GDM1 (cell line): ENCODE results near the gene ANAPC2.

ENCODE experiments used
- DNase-seq: peaks from one replicate; lab custom pipeline; 2025; lab: John Stamatoyannopoulos, UW

ANAPC2 gene

DNA sequence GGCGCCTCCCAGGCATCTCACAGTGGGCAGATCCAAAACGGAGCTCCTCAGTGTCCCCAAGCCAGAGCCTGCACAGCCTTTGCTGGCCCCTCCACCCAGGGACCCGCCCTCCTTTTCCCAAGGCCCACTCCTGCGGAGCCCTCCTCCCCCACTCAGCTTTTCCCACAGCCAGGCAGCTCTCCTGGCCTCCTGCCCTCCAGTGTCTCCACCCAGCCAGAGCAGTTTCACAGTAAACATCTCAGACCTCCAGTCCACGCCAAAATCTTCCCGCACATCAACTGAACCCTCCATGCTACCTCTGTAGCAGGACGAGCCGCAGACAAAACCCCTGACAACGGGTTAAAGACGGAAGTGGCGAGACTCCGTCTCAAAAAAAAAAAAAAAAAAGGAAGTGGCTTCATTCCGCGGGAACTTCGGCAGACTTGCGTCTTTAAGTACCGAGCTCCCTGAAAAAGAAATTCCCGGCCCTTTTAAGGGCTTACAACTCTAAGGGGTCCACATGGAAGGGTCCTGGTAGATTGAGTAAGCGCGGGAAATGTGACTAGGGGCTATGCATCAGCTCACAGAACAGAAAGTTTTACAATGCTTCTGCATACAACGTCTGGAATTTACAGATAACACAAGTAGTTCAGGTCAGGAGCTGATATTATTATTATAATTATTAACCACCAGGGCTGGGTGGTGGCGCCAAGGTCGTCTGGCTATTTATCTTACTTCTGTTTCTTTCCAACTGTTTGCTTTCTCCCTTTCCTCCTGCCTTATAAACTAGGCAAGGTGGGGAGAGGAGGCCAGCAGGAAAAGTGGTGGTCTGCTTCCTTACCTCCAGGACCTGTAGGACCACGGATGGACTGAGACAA lies 60.8 kb downstream of the ANAPC2 start:
- DNase-seq, result peak; percentile 43

DNA sequence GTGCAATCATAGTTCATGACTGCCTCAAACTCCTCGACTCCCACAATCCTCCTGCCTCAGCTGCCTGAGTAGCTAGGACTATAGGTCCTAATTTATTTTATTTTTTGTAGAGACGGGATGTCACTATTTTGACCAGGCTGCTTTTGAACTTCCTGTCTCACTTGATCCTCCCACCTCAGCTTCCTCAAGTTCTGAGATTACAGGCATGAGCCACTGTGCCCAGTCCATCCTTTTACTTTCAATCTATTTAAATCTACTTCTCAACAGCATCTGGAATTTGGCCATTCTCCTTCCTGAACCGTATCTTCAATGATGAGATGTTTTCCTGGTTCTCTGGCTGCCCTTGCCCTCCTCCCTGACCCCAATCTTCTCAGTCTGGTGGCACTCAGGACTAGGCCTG lies 61.6 kb downstream of the ANAPC2 start:
- no peak for DNase-seq
